Amniotic epithelial cell (primary cell): ENCODE data around the gene SPAG8.
A peak's percentile ranks its signal among the peaks of the same experiment; 100 is the strongest.

ENCODE experiments used
- DNase-seq: peaks from one replicate; pipeline ENCODE4 v3.0.0-alpha.2; 2010; ENCODE audit warnings: low read depth

The SPAG8 gene

GRCh38 chr9:35771534-35771933 is 40.5 kb downstream of the SPAG8 start:
- no peak for DNase-seq

- no peak for DNase-seq
These were observed 41.0 kb downstream of the SPAG8 start for GRCh38 chr9:35771075-35771433.

GRCh38 chr9:35769763-35770162 is 42.3 kb downstream of the SPAG8 start:
- no peak for DNase-seq

GRCh38 chr9:35767458-35767857 is 44.6 kb downstream of the SPAG8 start:
- no peak for DNase-seq

- DNase-seq: no peak
These were observed 45.1 kb downstream of the SPAG8 start for GRCh38 chr9:35766997-35767396.

GRCh38 chr9:35763803-35764202 is 48.3 kb downstream of the SPAG8 start:
- no peak for DNase-seq

- DNase-seq: no peak
These were observed 48.9 kb downstream of the SPAG8 start for GRCh38 chr9:35763181-35763580.

GRCh38 chr9:35760651-35761050 is 51.4 kb downstream of the SPAG8 start:
- DNase-seq: peak; percentile 48

- no peak for DNase-seq
These were observed 52.3 kb downstream of the SPAG8 start for GRCh38 chr9:35759795-35760194.
